Gastroesophageal sphincter (tissue), 3 donors: ENCODE results near the gene MRPL44.

Experiments
- CTCF ChIP-seq, 4 experiments: fragments of 200-600 bp in 2 of 4; fragments of 450-650 bp in 2 of 4; sonication (generic) in 1 of 4; IDR thresholded peaks; one replicate each; pipeline ENCODE4 v1.5.1; 2017 to 2019; ENCODE audit warnings: antibody characterized with exemption in 4 of 4, mild to moderate bottlenecking in 2 of 4, moderate library complexity in 2 of 4
- EP300 ChIP-seq: sonication (generic); formaldehyde crosslinking; IDR thresholded peaks from one replicate; pipeline ENCODE4 v1.6.1; 2017; ENCODE audit warnings: antibody characterized with exemption, mild to moderate bottlenecking
- POLR2A ChIP-seq, 2 donors: fragments of 450-650 bp; IDR thresholded peaks; one replicate each; pipeline ENCODE4 v1.6.1; 2017; ENCODE audit warnings: antibody characterized with exemption in 2 of 2, mild to moderate bottlenecking in 2 of 2, moderate library complexity in 1 of 2
- POLR2AphosphoS5 ChIP-seq: sonication (generic); formaldehyde crosslinking; IDR thresholded peaks from one replicate; pipeline ENCODE4 v1.6.1; 2017; ENCODE audit warnings: antibody characterized with exemption

- no peak for TF ChIP-seq CTCF (IDR thresholded peaks at IDR 0.05)
- no peak for TF ChIP-seq POLR2A (IDR thresholded peaks at IDR 0.05)
- no peak for TF ChIP-seq EP300
- no peak for TF ChIP-seq POLR2AphosphoS5
These were observed 22.4 kb upstream of the MRPL44 start for GRCh38 chr2:223934870-223935269.
